ENCODE measurements around the gene GRIN1. TPM values are rescaled to one million over a fixed set of nuclear protein-coding genes. Genes with fewer than 3 reads are reported as not detected.

GRIN1 gene
- total and polyA plus RNA-seq, 10 of the 15 experiments (the other 5 are each of a cell fraction or from before 2014, with no cell fraction given): 0.05 to 0.10 (median 0.06) TPM; not detected in 6

GRCh38 chr9:137198902-137199283, 59.9 kb downstream of the GRIN1 start:
- Histone ChIP-seq H3K27ac (ENCODE audit: control insufficient read depth, insufficient read depth) (no peak overlapping the region), H3K27me3 (replicated peaks in 1 of 2; ENCODE audit: control insufficient read depth in 2 of 2, insufficient read depth in 2 of 2, low read length in 1 of 2) (no peaks in the 10 kb centered on the region), H3K36me3 (ENCODE audit: control insufficient read depth in 2 of 2, insufficient read depth in 2 of 2, low read length in 1 of 2) (no peaks in the 10 kb centered on the region), H2AFZ (ENCODE audit: control insufficient read depth, low read depth, low read length) (no peak overlapping the region), H3K9ac (ENCODE audit: control insufficient read depth, insufficient read depth, low read length) (no peak overlapping the region), H3K4me2 (ENCODE audit: control insufficient read depth, insufficient read depth) (peak overlapping the region; percentile 54), H3K79me2 (ENCODE audit: control insufficient read depth, insufficient read depth, low read length) (peaks cover 10% of the 10 kb centered on the region), H3K4me1 (ENCODE audit: control insufficient read depth, insufficient read depth, low read length) (peaks cover 24% of the 10 kb centered on the region), H3K4me3 (no peak overlapping the region), H4K20me1 (ENCODE audit: control insufficient read depth, insufficient read depth) (no peaks in the 10 kb centered on the region), H3K9me3 (replicated peaks; ENCODE audit: control insufficient read depth, insufficient read depth, low read length) (no peaks in the 10 kb centered on the region)
- SMC1A ChIA-PET (ENCODE audit: uncharacterized antibody, unreplicated experiment): interaction anchor here (0.9 to 1.9 kb wide), 3 partner anchors 10 to 50 kb away, joined by 4 to 9 read pairs (median 5); partner anchors contain the start of genes ANAPC2 and SSNA1
- no peak for ATAC-seq
- in situ Hi-C loops (cut with MboI): no loop called here
- RAD21 ChIA-PET (ENCODE audit: unreplicated experiment): no interaction called here
- CTCF ChIA-PET: no interaction called here
- DNase-seq (ENCODE audit: low read depth, low spot score): no peak
- TF ChIP-seq SPI1 (IDR thresholded peaks at IDR 0.05; ENCODE audit: borderline replicate concordance, insufficient read depth, low read depth, low read length) (no peak), CTCF (IDR thresholded peaks at IDR 0.05 in 2 of 3, conservative IDR thresholded peaks at IDR 0.05 in 1 of 3; ENCODE audit: control insufficient read depth in 2 of 3, extremely low read depth in 1 of 3, insufficient read depth in 1 of 3, low read depth in 3 of 3, low read length in 3 of 3) (no peak), PKNOX1 (IDR thresholded peaks at IDR 0.05) (no peak), POLR2AphosphoS5 (IDR thresholded peaks at IDR 0.05; ENCODE audit: low read length) (no peak), SMC3 (IDR thresholded peaks at IDR 0.05; ENCODE audit: borderline replicate concordance, low read length) (no peak), E2F4 (IDR thresholded peaks at IDR 0.05; ENCODE audit: low read depth, low read length) (no peak)
- POLR2A ChIA-PET: interaction anchor here (0.8 to 2.5 kb wide), 3 partner anchors 10 to 67 kb away, joined by 3 to 9 read pairs (median 6); partner anchors contain the start of gene SSNA1
- 86% methylated on average over 11 of the region's 11 CpGs for WGBS (ENCODE audit: insufficient coverage, insufficient replicate concordance, low lambda C conversion rate, missing lambda C conversion rate)
- no peak for FAIRE-seq
- intact Hi-C loops (cut with micrococcal nuclease; ENCODE audit: unreplicated experiment): no loop called here
- no TSS peak for BruUV-seq (replicated peaks)
